NCI-H526 treated with DMSO at 0.1 percent for 48 hours (cell line): ENCODE results near the gene EML6.
"Not testable (repeated sequence)": the region's sequence is repeated elsewhere in the genome, so short reads cannot be mapped to it uniquely, and the experiment has no call there.

Experiments used
- DNase-seq: peaks from one replicate; lab custom pipeline; 2025; lab: John Stamatoyannopoulos, UW

Gene EML6

GRCh38 chr2:54845514-54845913, 122.1 kb downstream of the EML6 start:
- DNase-seq = no peak

- DNase-seq = no peak
Observed at GRCh38 chr2:54850171-54851122, 127.0 kb downstream of the EML6 start.

DNA sequence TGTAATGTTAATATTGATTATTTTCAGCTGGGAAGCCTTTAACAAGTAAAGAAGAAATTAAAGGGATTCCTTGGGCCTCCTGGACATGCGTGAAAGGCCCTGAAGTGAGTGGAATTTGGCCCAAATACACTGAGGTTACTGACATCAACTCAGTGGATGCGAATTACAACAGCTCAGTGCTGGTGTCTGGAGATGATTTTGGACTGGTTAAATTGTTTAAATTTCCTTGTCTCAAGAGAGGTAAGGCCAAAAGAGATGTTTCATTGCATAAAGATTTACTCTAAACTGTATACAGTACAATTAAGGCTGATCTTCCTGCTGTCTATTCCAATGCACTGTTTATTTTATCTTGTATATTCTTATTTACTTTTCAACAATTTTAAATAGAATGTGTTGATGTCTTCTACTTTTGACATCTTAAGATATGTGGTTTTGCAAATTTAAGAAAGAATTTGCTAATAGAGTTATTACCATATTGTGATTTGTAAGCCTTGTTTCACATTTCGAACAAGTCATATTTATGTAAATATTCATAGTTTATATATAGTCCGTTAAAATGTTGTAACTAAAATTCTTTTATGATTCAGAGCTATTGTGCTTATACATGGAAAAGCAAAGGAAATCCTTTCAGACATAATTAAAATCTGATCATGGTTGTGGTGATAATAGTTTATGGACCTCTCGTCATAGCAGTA, 130.3 kb downstream of the EML6 start:
- DNase-seq = no peak

- DNase-seq = no peak
Observed at GRCh38 chr2:54855434-54855833, 132.0 kb downstream of the EML6 start.

GRCh38 chr2:54858021-54858681, 134.7 kb downstream of the EML6 start:
- no peak for DNase-seq

- no peak for DNase-seq
Observed at GRCh38 chr2:54859416-54859815, 136.0 kb downstream of the EML6 start.

DNA sequence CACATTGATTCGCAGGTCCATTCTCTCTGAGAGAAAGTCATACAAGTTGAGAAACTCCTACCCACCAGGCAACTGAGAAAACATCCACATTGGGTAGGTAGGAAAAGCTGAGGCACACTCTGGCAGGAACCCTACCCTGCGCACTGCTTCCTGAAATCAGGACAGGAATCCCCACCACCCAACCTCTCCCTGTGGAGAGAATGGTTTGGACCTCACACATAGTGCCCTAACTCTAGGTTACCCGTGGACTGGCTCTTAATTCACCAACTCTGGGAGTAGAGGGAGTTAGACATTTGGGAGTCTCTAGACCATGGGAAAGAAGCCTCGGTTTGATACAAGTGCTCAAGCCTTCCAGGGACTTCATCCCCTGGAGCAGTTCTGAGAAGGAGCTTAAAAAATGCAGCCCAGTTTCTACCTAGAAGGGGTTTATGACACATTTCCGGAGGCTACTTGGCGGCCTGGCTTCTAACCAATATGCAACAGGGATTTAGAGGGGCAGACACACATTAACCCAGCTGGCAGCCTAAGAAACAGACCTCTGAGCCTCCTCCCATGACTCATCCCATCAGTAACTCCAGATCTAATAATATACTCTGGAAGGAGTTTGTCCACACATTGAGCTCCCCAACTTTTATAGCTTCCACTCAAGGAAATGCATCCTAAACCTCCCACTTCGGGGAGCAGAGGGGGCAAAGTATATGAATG, 136.7 kb downstream of the EML6 start:
- no peak for DNase-seq

- no peak for DNase-seq
Observed at GRCh38 chr2:54862229-54862628, 138.8 kb downstream of the EML6 start.

DNA sequence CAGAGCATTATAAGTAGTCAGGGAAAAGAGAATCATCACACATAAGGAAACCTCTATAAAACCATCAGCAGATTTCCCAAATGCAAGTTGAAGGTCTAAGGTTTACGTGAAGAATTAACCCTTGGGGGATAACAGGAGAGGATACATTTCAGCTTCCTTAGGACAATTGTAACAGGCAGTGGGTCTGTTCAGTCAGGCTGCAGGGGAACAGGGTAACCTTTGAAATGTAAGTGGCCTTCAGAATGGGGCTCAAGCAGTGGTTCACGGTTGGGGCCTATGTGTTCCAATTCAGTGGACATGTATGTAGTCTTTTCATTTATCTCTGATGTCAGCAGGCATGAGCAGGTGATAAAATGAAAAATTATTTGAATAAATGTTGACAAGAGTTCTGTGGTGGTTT, 139.3 kb downstream of the EML6 start:
- peak; percentile 38 for DNase-seq

- DNase-seq = no peak
Observed at GRCh38 chr2:54863660-54864059, 140.2 kb downstream of the EML6 start.

GRCh38 chr2:54864096-54864495, 140.6 kb downstream of the EML6 start:
- DNase-seq = no peak

DNA sequence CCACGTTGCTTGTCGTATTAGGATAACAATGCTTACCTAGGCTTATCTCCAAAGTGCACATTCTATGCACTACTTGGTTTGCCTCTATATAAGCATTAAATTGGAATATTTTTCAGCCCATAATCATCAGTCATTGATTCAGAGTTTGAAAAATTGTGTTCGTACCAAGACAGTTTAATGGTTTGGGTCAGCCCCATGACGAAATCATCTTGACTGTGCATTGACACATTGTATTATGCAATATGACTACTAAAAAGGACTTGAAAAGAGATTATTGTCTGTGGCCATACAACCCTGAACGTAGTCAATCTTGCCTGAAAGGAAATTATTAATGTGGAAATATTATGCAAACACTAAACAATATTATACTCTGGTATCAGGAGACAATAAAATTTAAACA, 141.3 kb downstream of the EML6 start:
- DNase-seq = no peak

GRCh38 chr2:54866179-54866578, 142.7 kb downstream of the EML6 start:
- DNase-seq = no peak

DNA sequence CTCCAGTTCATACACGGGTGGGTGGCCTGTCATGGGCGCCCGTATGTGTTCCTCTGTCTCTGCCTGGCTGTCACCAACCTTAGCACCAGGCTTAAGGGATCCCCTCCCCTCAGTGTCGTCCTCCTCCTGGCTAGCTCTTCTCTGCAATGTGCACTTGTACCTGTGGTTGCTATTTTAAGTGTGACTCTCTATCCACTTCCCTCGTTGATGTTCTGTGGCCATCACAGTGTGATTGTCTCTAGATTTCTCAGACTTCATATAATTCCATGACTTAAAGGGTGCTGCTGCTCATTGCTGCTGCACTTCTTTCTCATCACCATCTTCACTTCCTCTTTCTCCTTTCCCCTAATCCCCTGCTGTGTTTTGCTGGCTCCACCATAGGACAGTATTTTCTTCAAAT, 143.4 kb downstream of the EML6 start:
- DNase-seq = no peak

GRCh38 chr2:54867457-54867856, 144.0 kb downstream of the EML6 start:
- no peak for DNase-seq

- DNase-seq = no peak
Observed at GRCh38 chr2:54871457-54872107, 148.1 kb downstream of the EML6 start.

GRCh38 chr2:54872780-54873179, 149.3 kb downstream of the EML6 start:
- DNase-seq = no peak

DNA sequence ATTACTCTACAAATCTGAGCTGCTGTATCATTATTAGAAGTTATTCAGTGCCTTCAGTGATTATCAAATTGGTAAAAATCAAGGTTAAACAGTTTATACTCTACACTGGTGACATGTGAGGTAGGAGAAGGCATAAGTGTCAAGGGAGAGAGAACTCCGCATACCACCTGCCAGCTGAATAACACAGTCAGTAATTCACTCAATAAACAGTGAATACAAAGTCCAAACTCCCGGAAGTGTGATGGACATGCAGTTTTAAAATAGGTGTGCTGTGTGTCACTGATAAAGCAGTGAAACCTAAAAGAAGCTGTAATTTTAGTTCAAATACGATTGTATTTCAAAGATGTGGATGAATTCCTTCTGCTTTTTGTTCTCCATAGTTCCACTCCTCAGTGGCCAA, 149.8 kb downstream of the EML6 start:
- DNase-seq = not testable (repeated sequence)

- DNase-seq = no peak
Observed at GRCh38 chr2:54876764-54877163, 153.3 kb downstream of the EML6 start.

GRCh38 chr2:54878182-54878581, 154.7 kb downstream of the EML6 start:
- no peak for DNase-seq

- DNase-seq = no peak
Observed at GRCh38 chr2:54879032-54879431, 155.6 kb downstream of the EML6 start.
